ENCODE measurements around the gene RIC3. TPM values are rescaled to one million over a fixed set of nuclear protein-coding genes. Genes with fewer than 3 reads are reported as not detected.

RIC3 gene
- total RNA-seq, 4 donors from 2014 or later, result 11.8 to 28.2 (median 18.9) TPM

DNA sequence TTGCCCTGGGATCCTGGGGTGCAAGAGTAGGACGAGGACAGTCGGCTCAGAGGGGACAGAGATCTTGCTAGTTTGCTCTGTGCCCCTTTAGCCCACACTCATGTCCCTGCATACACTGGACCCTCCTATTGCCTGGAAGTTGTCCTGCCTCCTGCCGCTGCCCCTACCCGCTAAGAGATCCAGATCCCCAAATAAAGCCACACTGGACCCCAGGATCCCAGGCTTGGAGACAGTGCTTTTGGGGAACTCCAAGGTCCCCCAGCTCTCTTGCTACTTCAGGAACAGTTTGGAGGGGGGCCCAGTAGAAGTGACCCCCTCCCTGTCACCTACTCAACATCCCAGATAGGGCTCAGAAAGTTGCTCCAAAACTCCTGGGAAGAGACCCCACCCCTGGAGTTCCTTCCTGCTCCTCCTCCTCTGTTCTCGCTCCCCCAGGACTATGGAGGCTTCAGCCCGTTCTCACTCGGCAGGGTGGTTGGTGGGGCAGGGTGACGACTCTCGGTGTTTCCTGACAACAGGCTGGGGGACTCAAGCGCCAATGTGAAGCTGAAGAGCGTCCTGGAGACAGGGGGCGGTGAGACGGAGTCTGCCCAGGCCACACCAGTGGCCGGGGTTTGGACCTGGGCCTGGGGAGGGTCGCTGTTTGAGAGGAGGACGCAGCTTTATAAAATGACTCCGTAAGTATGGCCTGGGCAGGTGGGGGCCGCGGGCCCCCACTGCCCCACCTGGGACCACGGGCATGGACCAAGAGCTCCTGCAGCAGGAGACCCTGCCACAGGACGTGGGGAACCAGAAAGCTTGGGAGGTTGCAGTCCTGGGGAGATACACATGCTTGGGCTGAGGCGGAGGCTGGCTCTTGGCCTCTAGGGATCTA lies 107.0 kb downstream of the RIC3 start:
- Histone ChIP-seq H3K4me1 (peaks cover 0 to 54% (median 10%) of the 10 kb centered on the region in 4 donors), H3K9me3 (no peaks in the 10 kb centered on the region), H3K36me3 (no peaks in the 10 kb centered on the region), H3K4me3 (no peak overlapping the region), H3K27ac (peak overlapping the region in 1 of 4 donors; percentile 36), H3K27me3 (no peaks in the 10 kb centered on the region)
- TF ChIP-seq POLR2A (IDR thresholded peaks at IDR 0.05) (no peak), EP300 (IDR thresholded peaks at IDR 0.05) (no peak)
- TF ChIP-seq, protein P1, sequence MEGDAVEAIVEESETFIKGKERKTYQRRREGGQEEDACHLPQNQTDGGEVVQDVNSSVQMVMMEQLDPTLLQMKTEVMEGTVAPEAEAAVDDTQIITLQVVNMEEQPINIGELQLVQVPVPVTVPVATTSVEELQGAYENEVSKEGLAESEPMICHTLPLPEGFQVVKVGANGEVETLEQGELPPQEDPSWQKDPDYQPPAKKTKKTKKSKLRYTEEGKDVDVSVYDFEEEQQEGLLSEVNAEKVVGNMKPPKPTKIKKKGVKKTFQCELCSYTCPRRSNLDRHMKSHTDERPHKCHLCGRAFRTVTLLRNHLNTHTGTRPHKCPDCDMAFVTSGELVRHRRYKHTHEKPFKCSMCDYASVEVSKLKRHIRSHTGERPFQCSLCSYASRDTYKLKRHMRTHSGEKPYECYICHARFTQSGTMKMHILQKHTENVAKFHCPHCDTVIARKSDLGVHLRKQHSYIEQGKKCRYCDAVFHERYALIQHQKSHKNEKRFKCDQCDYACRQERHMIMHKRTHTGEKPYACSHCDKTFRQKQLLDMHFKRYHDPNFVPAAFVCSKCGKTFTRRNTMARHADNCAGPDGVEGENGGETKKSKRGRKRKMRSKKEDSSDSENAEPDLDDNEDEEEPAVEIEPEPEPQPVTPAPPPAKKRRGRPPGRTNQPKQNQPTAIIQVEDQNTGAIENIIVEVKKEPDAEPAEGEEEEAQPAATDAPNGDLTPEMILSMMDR (IDR thresholded peaks at IDR 0.05), result no peak
- no peak for DNase-seq (ENCODE audit: low spot score in 2 of 2)
- WGBS, 2 donors, result 93 to 96% methylated on average over 22 of the region's 22 CpGs

DNA sequence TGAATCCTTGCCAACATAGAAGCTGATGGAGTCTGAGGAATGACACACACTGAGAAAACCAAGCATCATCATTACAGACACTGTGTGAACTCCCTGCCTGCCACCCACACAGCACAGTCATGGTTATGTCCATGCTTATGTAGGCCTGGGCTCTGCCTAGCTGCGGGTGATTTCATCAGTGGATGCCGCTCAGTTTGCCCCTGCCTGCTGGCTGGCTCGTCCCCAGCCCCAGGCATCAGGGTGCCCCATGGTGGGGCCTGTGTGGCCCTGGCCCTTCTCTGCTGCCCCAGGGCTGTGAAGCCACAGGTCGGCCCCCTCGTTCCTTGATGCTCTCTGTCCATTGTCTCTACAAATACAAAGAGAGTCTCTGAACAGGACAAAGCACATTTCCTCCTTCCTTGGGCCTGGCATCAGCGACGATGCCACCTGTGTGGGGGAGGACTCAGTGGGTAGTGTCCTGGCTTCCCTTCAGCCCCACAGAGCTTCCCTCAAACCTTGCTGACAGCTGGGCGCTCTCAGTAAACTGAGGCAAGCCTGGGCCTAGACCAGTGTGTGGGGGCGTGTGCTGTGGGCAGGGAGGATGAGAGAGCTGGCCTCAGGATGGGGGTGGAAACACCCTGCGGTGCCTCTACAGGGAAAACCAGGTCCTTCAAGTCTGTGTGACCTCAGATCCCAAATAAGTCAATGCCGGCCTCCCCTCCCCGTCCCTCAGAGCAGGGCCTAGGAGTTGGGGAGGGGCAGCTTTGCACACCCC lies 107.8 kb downstream of the RIC3 start:
- no peak for TF ChIP-seq EP300 (IDR thresholded peaks at IDR 0.05)
- TF ChIP-seq POLR2A (IDR thresholded peaks at IDR 0.05), result no peak
- TF ChIP-seq, protein P1 (IDR thresholded peaks at IDR 0.05), result no peak
- Histone ChIP-seq H3K27ac (no peak overlapping the region), H3K9me3 (no peaks in the 10 kb centered on the region), H3K4me1 (peaks cover 0 to 54% (median 10%) of the 10 kb centered on the region in 4 donors), H3K27me3 (no peaks in the 10 kb centered on the region), H3K4me3 (no peak overlapping the region), H3K36me3 (no peaks in the 10 kb centered on the region)
- no peak for DNase-seq (ENCODE audit: low spot score in 2 of 2)
- WGBS, 2 donors, result 76 to 81% methylated on average over 9 to 12 of the region's 12 CpGs

DNA sequence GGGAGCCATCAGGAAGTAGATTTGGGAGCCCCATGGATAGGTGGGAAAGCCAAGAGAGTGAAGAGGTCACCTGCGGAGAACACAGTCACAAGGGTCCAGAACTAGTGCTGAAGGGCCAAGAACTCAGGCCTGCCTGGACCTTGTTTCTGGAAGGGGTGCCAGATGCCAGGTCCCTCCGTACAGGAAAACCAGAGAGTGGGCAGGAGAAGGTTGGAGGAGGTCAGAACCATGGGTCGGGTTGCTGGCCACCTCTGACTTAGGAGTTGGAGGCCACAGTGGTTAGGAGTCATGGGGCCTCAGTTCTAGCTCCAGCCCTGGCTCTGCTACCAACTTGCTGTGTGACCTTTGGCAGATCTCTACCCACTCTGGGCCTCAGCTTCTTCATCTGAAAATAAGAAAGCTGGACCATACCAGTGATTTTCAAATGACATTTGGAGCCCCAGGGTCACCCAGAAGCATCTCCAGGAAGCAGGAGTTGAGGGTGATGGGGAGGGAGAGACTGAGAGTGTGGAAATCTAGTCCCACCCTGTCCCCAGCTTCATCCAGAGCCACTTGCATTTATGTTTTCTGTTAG lies 108.6 kb downstream of the RIC3 start:
- H3K36me3 ChIP-seq, result no peaks in the 10 kb centered on the region
- no peaks in the 10 kb centered on the region for H3K9me3 ChIP-seq
- H3K27me3 ChIP-seq, result no peaks in the 10 kb centered on the region
- WGBS, 2 donors, result 82 to 87% methylated on average over 3 of the region's 3 CpGs
- peak overlapping the region in 1 of 4 donors; percentile 47 for H3K27ac ChIP-seq
- DNase-seq (ENCODE audit: low spot score in 2 of 2), result no peak
- H3K4me3 ChIP-seq, result no peak overlapping the region
- no peak for TF ChIP-seq POLR2A (IDR thresholded peaks at IDR 0.05)
- TF ChIP-seq, protein P1 (IDR thresholded peaks at IDR 0.05), result no peak
- TF ChIP-seq EP300 (IDR thresholded peaks at IDR 0.05), result no peak
- H3K4me1 ChIP-seq, result peaks cover 0 to 54% (median 10%) of the 10 kb centered on the region in 4 donors

DNA sequence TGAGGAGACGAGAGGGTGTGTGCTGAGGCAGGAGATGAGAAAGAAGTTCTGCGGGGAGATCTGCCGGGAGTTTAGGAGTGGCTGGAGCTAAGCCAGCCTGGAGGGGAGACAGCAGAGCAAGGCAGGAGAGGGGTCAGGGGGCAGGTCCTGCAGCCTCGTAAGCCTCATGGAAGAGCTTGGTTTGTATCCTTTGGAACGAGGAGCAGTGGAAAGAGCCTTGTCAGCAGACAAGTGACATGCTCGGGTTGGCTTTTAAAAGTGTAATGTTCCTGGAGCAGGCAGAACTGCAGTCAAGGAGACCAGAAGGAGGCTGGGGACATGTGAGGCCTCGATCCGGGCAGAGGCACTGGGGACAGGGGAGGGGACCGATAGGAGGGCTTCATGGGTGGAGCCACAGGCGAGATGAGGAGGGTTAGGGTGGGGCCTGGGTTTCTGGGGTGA lies 109.2 kb downstream of the RIC3 start:
- 36 to 38% methylated on average over 10 of the region's 10 CpGs for WGBS, 2 donors
- TF ChIP-seq, protein P1 (IDR thresholded peaks at IDR 0.05), result no peak
- TF ChIP-seq POLR2A (IDR thresholded peaks at IDR 0.05), result no peak
- no peak for TF ChIP-seq EP300 (IDR thresholded peaks at IDR 0.05)
- Histone ChIP-seq H3K27me3 (no peaks in the 10 kb centered on the region), H3K4me1 (peaks cover 0 to 54% (median 10%) of the 10 kb centered on the region in 4 donors), H3K4me3 (no peak overlapping the region), H3K36me3 (no peaks in the 10 kb centered on the region), H3K27ac (peak overlapping the region in 1 of 4 donors; percentile 47), H3K9me3 (no peaks in the 10 kb centered on the region)
- no peak for DNase-seq (ENCODE audit: low spot score in 2 of 2)

All from tibial nerve (tissue), 4 donors.